OCI-LY1 (cell line): ENCODE results near the gene COL20A1.

ENCODE experiments used
- H2AFZ ChIP-seq: fragments of 200-600 bp; sonication (generic), shearing (Covaris generic); 2 replicates; pipeline ENCODE4 v1.6.0; 2014; ENCODE audit warnings: antibody characterized with exemption, mild to moderate bottlenecking, low read length
- H3F3A ChIP-seq: fragments of 200-600 bp; sonication (generic), shearing (Covaris generic); 2 replicates; pipeline ENCODE4 v1.6.0; 2014; ENCODE audit warnings: mild to moderate bottlenecking, antibody characterized with exemption, low read length, moderate library complexity; ENCODE audit not compliant: insufficient read depth
- H3K27ac ChIP-seq: fragments of 200-600 bp; sonication (generic); 2 replicates; pipeline ENCODE4 v1.5.1; 2014; ENCODE audit warnings: low read length, mixed run types, mild to moderate bottlenecking, low read depth; ENCODE audit not compliant: poor library complexity, severe bottlenecking
- H3K27me3 ChIP-seq: fragments of 200-600 bp; sonication (generic); 2 replicates; pipeline ENCODE4 v1.6.0; 2014; ENCODE audit warnings: antibody characterized with exemption, mild to moderate bottlenecking, low read length, moderate library complexity; ENCODE audit not compliant: insufficient read depth
- H3K36me3 ChIP-seq: fragments of 200-600 bp; sonication (generic); 2 replicates; pipeline ENCODE4 v1.6.1; 2014; ENCODE audit warnings: mild to moderate bottlenecking, antibody characterized with exemption, low read length, moderate library complexity, mixed read lengths; ENCODE audit not compliant: insufficient read depth
- H3K4me1 ChIP-seq: fragments of 200-600 bp; sonication (generic); 2 replicates; pipeline ENCODE4 v1.5.1; 2014; ENCODE audit warnings: mild to moderate bottlenecking, low read length, moderate library complexity; ENCODE audit not compliant: insufficient read depth, severe bottlenecking
- H3K4me2 ChIP-seq: fragments of 200-600 bp; sonication (generic), shearing (Covaris generic); 2 replicates; pipeline ENCODE4 v1.6.1; 2014; ENCODE audit warnings: low read length
- H3K4me3 ChIP-seq: fragments of 200-600 bp; sonication (generic); 2 replicates; pipeline ENCODE4 v1.5.1; 2014; ENCODE audit warnings: low read length, low read depth, mild to moderate bottlenecking, mixed read lengths; ENCODE audit not compliant: poor library complexity, severe bottlenecking
- H3K79me2 ChIP-seq: fragments of 200-600 bp; shearing (Covaris generic); 2 replicates; pipeline ENCODE4 v1.6.1; 2016; ENCODE audit warnings: mixed run types, low read length, mixed read lengths; ENCODE audit not compliant: insufficient read depth
- H3K9ac ChIP-seq: fragments of 200-600 bp; sonication (generic), shearing (Covaris generic); 2 replicates; pipeline ENCODE4 v1.6.1; 2014; ENCODE audit warnings: mild to moderate bottlenecking, low read length, mixed read lengths
- H3K9me2 ChIP-seq: fragments of 200-600 bp; sonication (generic), shearing (Covaris generic); 2 replicates; pipeline ENCODE4 v1.6.1; 2014; ENCODE audit warnings: low read depth, mild to moderate bottlenecking, low read length, mixed read lengths
- H3K9me3 ChIP-seq: fragments of 200-600 bp; shearing (Covaris generic); 2 replicates; pipeline ENCODE4 v1.6.1; 2014; ENCODE audit warnings: low read length, mixed read lengths
- H4K20me1 ChIP-seq: fragments of 200-600 bp; sonication (generic), shearing (Covaris generic); 2 replicates; pipeline ENCODE4 v1.6.0; 2016; ENCODE audit warnings: mild to moderate bottlenecking, low read length; ENCODE audit not compliant: insufficient read depth
- CTCF ChIP-seq: fragments of 200-600 bp; sonication (generic), shearing (Covaris generic); IDR thresholded peaks from 2 replicates; pipeline ENCODE4 v1.5.1; 2017; ENCODE audit warnings: mild to moderate bottlenecking, antibody characterized with exemption, low read length, moderate library complexity, mixed read lengths
- EZH2 ChIP-seq: fragments of 200-600 bp; sonication (generic), shearing (Covaris generic); IDR thresholded peaks from 2 replicates; pipeline ENCODE4 v1.8.0; 2017; ENCODE audit warnings: borderline replicate concordance, mixed run types, mild to moderate bottlenecking, antibody characterized with exemption, low read length, moderate library complexity, mixed read lengths

The COL20A1 gene

GRCh38 chr20:63265891-63266515 is 27.0 kb upstream of the COL20A1 start:
- Histone ChIP-seq H3K4me2 (no peak overlapping the region), H3K9ac (no peak overlapping the region), H3K4me3 (no peak overlapping the region), H2AFZ (no peak overlapping the region), H4K20me1 (no peaks in the 10 kb centered on the region), H3K27ac (no peak overlapping the region), H3K27me3 (0 out of 2 replicates have a peak, but pooled peaks cover 4% of the 10 kb centered on the region), H3K36me3 (no peaks in the 10 kb centered on the region), H3K9me2 (no peaks in the 10 kb centered on the region), H3K4me1 (no peaks in the 10 kb centered on the region), H3K9me3 (no peaks in the 10 kb centered on the region), H3K79me2 (no peaks in the 10 kb centered on the region), H3F3A (no peaks in the 10 kb centered on the region)
- TF ChIP-seq CTCF (no peak), EZH2 (no peak)

GRCh38 chr20:63267691-63268090 is 25.3 kb upstream of the COL20A1 start:
- TF ChIP-seq EZH2, result no peak
- TF ChIP-seq CTCF, result no peak
- Histone ChIP-seq H3F3A (no peaks in the 10 kb centered on the region), H4K20me1 (no peaks in the 10 kb centered on the region), H3K27ac (no peak overlapping the region), H3K27me3 (0 out of 2 replicates have a peak, but pooled peaks cover 4% of the 10 kb centered on the region), H3K9me3 (no peaks in the 10 kb centered on the region), H3K36me3 (no peaks in the 10 kb centered on the region), H2AFZ (no peak overlapping the region), H3K4me3 (no peak overlapping the region), H3K4me2 (no peak overlapping the region), H3K4me1 (peaks cover 6% of the 10 kb centered on the region), H3K9me2 (no peaks in the 10 kb centered on the region), H3K79me2 (no peaks in the 10 kb centered on the region), H3K9ac (no peak overlapping the region)

GRCh38 chr20:63268256-63268655 is 24.7 kb upstream of the COL20A1 start:
- no peaks in the 10 kb centered on the region for H3K36me3 ChIP-seq
- no peaks in the 10 kb centered on the region for H3K9me3 ChIP-seq
- TF ChIP-seq EZH2, result no peak
- no peak for TF ChIP-seq CTCF
- H4K20me1 ChIP-seq, result no peaks in the 10 kb centered on the region
- peaks cover 8% of the 10 kb centered on the region for H3K4me1 ChIP-seq
- no peaks in the 10 kb centered on the region for H3F3A ChIP-seq
- H3K27ac ChIP-seq, result no peak overlapping the region
- H2AFZ ChIP-seq, result no peak overlapping the region
- H3K4me3 ChIP-seq, result no peak overlapping the region
- no peak overlapping the region for H3K4me2 ChIP-seq
- H3K9me2 ChIP-seq, result no peaks in the 10 kb centered on the region
- peaks cover 4% of the 10 kb centered on the region for H3K79me2 ChIP-seq
- H3K9ac ChIP-seq, result no peak overlapping the region
- H3K27me3 ChIP-seq, result no peaks in the 10 kb centered on the region
